Measurements from ENCODE around the gene GPR157.
"Not testable (repeated sequence)": the region's sequence is repeated elsewhere in the genome, so short reads cannot be mapped to it uniquely, and the experiment has no call there.

Gene GPR157

GRCh38 chr1:9125325-9125724 is 3.6 kb downstream of the GPR157 start:
- Histone ChIP-seq H3K9ac (ENCODE audit: low read length) (no peak overlapping the region), H3K4me2 (ENCODE audit: low read length) (no peak overlapping the region), H3K27ac (ENCODE audit: low read length) (no peak overlapping the region), H3K36me3 (replicated peaks; ENCODE audit: low read depth, low read length) (no peaks in the 10 kb centered on the region), H2AFZ (ENCODE audit: low read depth, low read length) (no peak overlapping the region), H3K4me1 (ENCODE audit: low read length) (peaks cover 18% of the 10 kb centered on the region), H3K79me2 (ENCODE audit: low read length) (no peaks in the 10 kb centered on the region), H3K4me3 (ENCODE audit: low read length) (no peak overlapping the region), H3K9me3 (ENCODE audit: insufficient read depth, low read length) (no peaks in the 10 kb centered on the region), H3K27me3 (ENCODE audit: low read depth, low read length) (peaks cover 3% of the 10 kb centered on the region; the same call in 1 of the 2 replicates), H4K20me1 (ENCODE audit: insufficient read depth, low read length) (no peaks in the 10 kb centered on the region)
- TF ChIP-seq CTCF (IDR thresholded peaks at IDR 0.05; ENCODE audit: low read depth, low read length) (no peak), EZH2phosphoT487 (IDR thresholded peaks at IDR 0.05; ENCODE audit: low read depth) (no peak)

GRCh38 chr1:9124389-9124788 is 4.5 kb downstream of the GPR157 start:
- H3K4me1 ChIP-seq (ENCODE audit: low read length): peaks cover 28% of the 10 kb centered on the region
- not testable (repeated sequence) for H3K4me3 ChIP-seq (ENCODE audit: low read length); H3K27me3 ChIP-seq (ENCODE audit: low read depth, low read length); H3K9ac ChIP-seq (ENCODE audit: low read length); H3K9me3 ChIP-seq (ENCODE audit: insufficient read depth, low read length); H3K4me2 ChIP-seq (ENCODE audit: low read length); H4K20me1 ChIP-seq (ENCODE audit: insufficient read depth, low read length); H3K27ac ChIP-seq (ENCODE audit: low read length); H3K79me2 ChIP-seq (ENCODE audit: low read length); H3K36me3 ChIP-seq (replicated peaks; ENCODE audit: low read depth, low read length); H2AFZ ChIP-seq (ENCODE audit: low read depth, low read length)

GRCh38 chr1:9123665-9124064 is 5.2 kb downstream of the GPR157 start:
- peaks cover 30% of the 10 kb centered on the region for H3K4me1 ChIP-seq (ENCODE audit: low read length)
- H3K9ac ChIP-seq (ENCODE audit: low read length); H3K27ac ChIP-seq (ENCODE audit: low read length); H3K9me3 ChIP-seq (ENCODE audit: insufficient read depth, low read length); H2AFZ ChIP-seq (ENCODE audit: low read depth, low read length); H3K79me2 ChIP-seq (ENCODE audit: low read length); H3K4me2 ChIP-seq (ENCODE audit: low read length); H3K36me3 ChIP-seq (replicated peaks; ENCODE audit: low read depth, low read length); H3K27me3 ChIP-seq (ENCODE audit: low read depth, low read length); H3K4me3 ChIP-seq (ENCODE audit: low read length); H4K20me1 ChIP-seq (ENCODE audit: insufficient read depth, low read length): not testable (repeated sequence)

GRCh38 chr1:9121496-9122409 is 7.1 kb downstream of the GPR157 start:
- Histone ChIP-seq H3K9ac (ENCODE audit: low read length) (no peak overlapping the region), H3K9me3 (ENCODE audit: insufficient read depth, low read length) (no peaks in the 10 kb centered on the region), H3K79me2 (ENCODE audit: low read length) (no peaks in the 10 kb centered on the region), H2AFZ (ENCODE audit: low read depth, low read length) (0 out of 2 replicates have a peak overlapping the region, but pooled peaks have one; percentile 9), H3K36me3 (replicated peaks; ENCODE audit: low read depth, low read length) (no peaks in the 10 kb centered on the region), H4K20me1 (ENCODE audit: insufficient read depth, low read length) (no peaks in the 10 kb centered on the region), H3K27ac (ENCODE audit: low read length) (peak overlapping the region; percentile 5; the same call in 1 of the 2 replicates), H3K4me1 (ENCODE audit: low read length) (peaks cover 30% of the 10 kb centered on the region), H3K4me2 (ENCODE audit: low read length) (peak overlapping the region; percentile 43), H3K27me3 (ENCODE audit: low read depth, low read length) (no peaks in the 10 kb centered on the region), H3K4me3 (ENCODE audit: low read length) (peak overlapping the region; percentile 25; the same call in 1 of the 2 replicates)
- TF ChIP-seq EZH2phosphoT487 (IDR thresholded peaks at IDR 0.05; ENCODE audit: low read depth): no peak
- TF ChIP-seq CTCF (IDR thresholded peaks at IDR 0.05; ENCODE audit: low read depth, low read length): no peak

GRCh38 chr1:9120312-9120958 is 8.5 kb downstream of the GPR157 start:
- no peaks in the 10 kb centered on the region for H3K9me3 ChIP-seq (ENCODE audit: insufficient read depth, low read length)
- peak overlapping the region; percentile 57 for H3K4me2 ChIP-seq (ENCODE audit: low read length)
- no peak for TF ChIP-seq CTCF (IDR thresholded peaks at IDR 0.05; ENCODE audit: low read depth, low read length)
- TF ChIP-seq EZH2phosphoT487 (IDR thresholded peaks at IDR 0.05; ENCODE audit: low read depth): no peak
- H3K27me3 ChIP-seq (ENCODE audit: low read depth, low read length): no peaks in the 10 kb centered on the region
- no peak overlapping the region for H3K9ac ChIP-seq (ENCODE audit: low read length)
- H3K79me2 ChIP-seq (ENCODE audit: low read length): no peaks in the 10 kb centered on the region
- H3K36me3 ChIP-seq (replicated peaks; ENCODE audit: low read depth, low read length): no peaks in the 10 kb centered on the region
- H3K4me3 ChIP-seq (ENCODE audit: low read length): no peak overlapping the region
- peak overlapping the region; percentile 25; the same call in 1 of the 2 replicates for H2AFZ ChIP-seq (ENCODE audit: low read depth, low read length)
- peaks cover 26% of the 10 kb centered on the region for H3K4me1 ChIP-seq (ENCODE audit: low read length)
- 0 out of 2 replicates have a peak overlapping the region, but pooled peaks have one; percentile 4 for H3K27ac ChIP-seq (ENCODE audit: low read length)
- H4K20me1 ChIP-seq (ENCODE audit: insufficient read depth, low read length): no peaks in the 10 kb centered on the region
